ENCODE measurements around the gene NKX1-2. TPM values are rescaled to one million over a fixed set of nuclear protein-coding genes. Genes with fewer than 3 reads are reported as not detected.

Gene NKX1-2
- total and polyA plus RNA-seq, 2 of the 4 experiments (the other 2 are of a cell fraction): not detected

- ATAC-seq (ENCODE audit: low read depth): no peak
- no peak overlapping the region for H2BK5ac ChIP-seq (ENCODE audit: low read depth, low read length, poor library complexity, severe bottlenecking)
- H3K79me1 ChIP-seq (ENCODE audit: low read depth in 1 of 2, low read length in 2 of 2): no peaks in the 10 kb centered on the region
- intact Hi-C loops (cut with micrococcal nuclease) (no loop called here), dilution Hi-C loops (cut with HindIII; ENCODE audit: low sequenced_read_pairs, unreplicated experiment) (no loop called here), in situ Hi-C loops (cut with MboI; ENCODE audit: low sequenced_read_pairs) (no loop called here)
- no peaks in the 10 kb centered on the region for H3K36me3 ChIP-seq (ENCODE audit: control insufficient read depth, insufficient read depth, low read length)
- H4K91ac ChIP-seq (ENCODE audit: insufficient read depth, low read depth, low read length): no peak overlapping the region
- H2AK9ac ChIP-seq (replicated peaks; ENCODE audit: low read depth, low read length, poor library complexity): no peak overlapping the region
- ChIA-PET POLR2A (ENCODE audit: unreplicated experiment) (no interaction called here), CTCF (no interaction called here)
- H3K4ac ChIP-seq (ENCODE audit: low read depth, low read length): no peak overlapping the region
- H3K23ac ChIP-seq (ENCODE audit: low read depth, low read length): no peak overlapping the region
- no peak overlapping the region for H2BK120ac ChIP-seq (ENCODE audit: low read depth, low read length)
- 90% methylated on average over 2 of the region's 7 CpGs; no CpG with 5 or more reads in 1 of the 2 experiments for WGBS, 2 experiments (ENCODE audit: extremely low coverage in 2 of 2, insufficient read length in 1 of 2)
- no peak overlapping the region for H3K56ac ChIP-seq (ENCODE audit: extremely low read depth, insufficient read depth, low read length)
- H4K8ac ChIP-seq (ENCODE audit: low read depth in 2 of 2, low read length in 2 of 2): no peak overlapping the region
- H3K9ac ChIP-seq (ENCODE audit: low read depth, low read length): no peak overlapping the region
- no peak overlapping the region for H4K5ac ChIP-seq (ENCODE audit: low read depth, low read length)
- BruUV-seq (replicated peaks): no TSS peak
- no peaks in the 10 kb centered on the region for H4K20me1 ChIP-seq (ENCODE audit: insufficient read depth, low read length)
- H2BK15ac ChIP-seq (ENCODE audit: low read depth, low read length): no peak overlapping the region
- no peak overlapping the region for H3K18ac ChIP-seq (ENCODE audit: low read depth, low read length)
- peak overlapping the region; percentile 32 for H2AFZ ChIP-seq (replicated peaks; ENCODE audit: low read length, poor library complexity)
- H3K9me1 ChIP-seq (ENCODE audit: insufficient read depth, low read length): no peaks in the 10 kb centered on the region
- no peak overlapping the region for H2BK20ac ChIP-seq (ENCODE audit: low read depth, low read length)
- H3K4me2 ChIP-seq (ENCODE audit: low read depth, low read length): no peak overlapping the region
- H3K27me3 ChIP-seq (ENCODE audit: control insufficient read depth, insufficient read depth, low read length): no peaks in the 10 kb centered on the region
- no peak for DNase-seq
- no peak overlapping the region for H3K14ac ChIP-seq (replicated peaks; ENCODE audit: low read depth, low read length)
- H3K27ac ChIP-seq (ENCODE audit: insufficient read depth, low read length): no peak overlapping the region
- no peak overlapping the region for H2AK5ac ChIP-seq (ENCODE audit: low read depth, low read length)
- no peak for TF ChIP-seq CHD1 (IDR thresholded peaks at IDR 0.05; ENCODE audit: low read depth, low read length)
- TF ChIP-seq RFX5 (IDR thresholded peaks at IDR 0.05; ENCODE audit: low read depth, low read length): no peak
- no peak for TF ChIP-seq CEBPB (IDR thresholded peaks at IDR 0.05; ENCODE audit: low read depth, low read length)
- TF ChIP-seq BHLHE40 (IDR thresholded peaks at IDR 0.05; ENCODE audit: low read depth, low read length): no peak
- TF ChIP-seq CTCF (conservative IDR thresholded peaks at IDR 0.05; ENCODE audit: low read depth, low read length): no peak
- no peak for TF ChIP-seq FOS (IDR thresholded peaks at IDR 0.05; ENCODE audit: low read depth, low read length)
- TF ChIP-seq ELK1 (IDR thresholded peaks at IDR 0.05; ENCODE audit: borderline replicate concordance, low read depth, low read length): no peak
- no peak for TF ChIP-seq USF2 (IDR thresholded peaks at IDR 0.05; ENCODE audit: low read depth, low read length)
- no peak for TF ChIP-seq MAZ (IDR thresholded peaks at IDR 0.05; ENCODE audit: borderline replicate concordance, low read depth, low read length)
- TF ChIP-seq SMC3 (IDR thresholded peaks at IDR 0.05; ENCODE audit: low read depth, low read length): no peak
- TF ChIP-seq MAFK (IDR thresholded peaks at IDR 0.05; ENCODE audit: low read depth, low read length): no peak
- TF ChIP-seq POLR2A (IDR thresholded peaks at IDR 0.05; ENCODE audit: low read depth, low read length): no peak
- TF ChIP-seq MXI1 (IDR thresholded peaks at IDR 0.05; ENCODE audit: borderline replicate concordance, low read depth, low read length): no peak
- no peak for TF ChIP-seq NFE2L2 (IDR thresholded peaks at IDR 0.05; ENCODE audit: low read depth, low read length)
- no peak for TF ChIP-seq RAD21 (IDR thresholded peaks at IDR 0.05; ENCODE audit: low read length)
- TF ChIP-seq RCOR1 (IDR thresholded peaks at IDR 0.05; ENCODE audit: insufficient replicate concordance, low read length): no peak
- no peaks in the 10 kb centered on the region for H3K9me3 ChIP-seq (ENCODE audit: control insufficient read depth, insufficient read depth, low read length)
- H3K4me3 ChIP-seq (ENCODE audit: insufficient read depth, low read depth, low read length): no peak overlapping the region
- no peaks in the 10 kb centered on the region for H3K4me1 ChIP-seq (ENCODE audit: control insufficient read depth, insufficient read depth, low read length)
Observed at GRCh38 chr10:124495162-124495561, 45.3 kb upstream of the NKX1-2 start.
